ENCODE data around the gene FAM186B.

FAM186B gene

GRCh38 chr12:49566361-49566760 is 39.1 kb downstream of the FAM186B start:
- no peak for DNase-seq

GRCh38 chr12:49565406-49566265 is 39.8 kb downstream of the FAM186B start:
- DNase-seq = no peak

GRCh38 chr12:49564686-49565405 is 40.6 kb downstream of the FAM186B start:
- no peak for DNase-seq

- DNase-seq = no peak
These were observed 41.3 kb downstream of the FAM186B start for GRCh38 chr12:49563951-49564685.

- no peak for DNase-seq
These were observed 42.6 kb downstream of the FAM186B start for GRCh38 chr12:49562831-49563230.

GRCh38 chr12:49562233-49562632 is 43.2 kb downstream of the FAM186B start:
- DNase-seq = no peak

- DNase-seq = no peak
These were observed 44.7 kb downstream of the FAM186B start for GRCh38 chr12:49560695-49561094.

- no peak for DNase-seq
These were observed 46.3 kb downstream of the FAM186B start for GRCh38 chr12:49559011-49559675.

- DNase-seq = no peak
These were observed 46.9 kb downstream of the FAM186B start for GRCh38 chr12:49558526-49558925.

- DNase-seq = no peak
These were observed 47.6 kb downstream of the FAM186B start for GRCh38 chr12:49557917-49558215.

- no peak for DNase-seq
These were observed 48.1 kb downstream of the FAM186B start for GRCh38 chr12:49557187-49557916.

GRCh38 chr12:49556391-49557186 is 48.9 kb downstream of the FAM186B start:
- DNase-seq = no peak

- no peak for DNase-seq
These were observed 49.6 kb downstream of the FAM186B start for GRCh38 chr12:49555631-49556390.

GRCh38 chr12:49554266-49554665 is 51.2 kb downstream of the FAM186B start:
- no peak for DNase-seq

- DNase-seq = no peak
These were observed 51.8 kb downstream of the FAM186B start for GRCh38 chr12:49553512-49554088.

- no peak for DNase-seq
These were observed 52.5 kb downstream of the FAM186B start for GRCh38 chr12:49552899-49553298.

- no peak for DNase-seq
These were observed 53.0 kb downstream of the FAM186B start for GRCh38 chr12:49552425-49552824.

- no peak for DNase-seq
These were observed 53.4 kb downstream of the FAM186B start for GRCh38 chr12:49552014-49552413.

- no peak for DNase-seq
These were observed 54.7 kb downstream of the FAM186B start for GRCh38 chr12:49550693-49551252.
